Middle frontal gyrus (tissue), 1 donor: Measurements from ENCODE around the gene ABR.
"Not testable (repeated sequence)": the region's sequence is repeated elsewhere in the genome, so short reads cannot be mapped to it uniquely, and the experiment has no call there.

ENCODE experiments used
- DNase-seq: peaks from one replicate; pipeline ENCODE4 v3.0.0-alpha.2; 2015; ENCODE audit warnings: low spot score; ENCODE audit errors: extremely low spot score

Gene ABR

GRCh38 chr17:1121442-1121817 lies 58.4 kb downstream of the ABR start:
- DNase-seq, result not testable (repeated sequence)

DNA sequence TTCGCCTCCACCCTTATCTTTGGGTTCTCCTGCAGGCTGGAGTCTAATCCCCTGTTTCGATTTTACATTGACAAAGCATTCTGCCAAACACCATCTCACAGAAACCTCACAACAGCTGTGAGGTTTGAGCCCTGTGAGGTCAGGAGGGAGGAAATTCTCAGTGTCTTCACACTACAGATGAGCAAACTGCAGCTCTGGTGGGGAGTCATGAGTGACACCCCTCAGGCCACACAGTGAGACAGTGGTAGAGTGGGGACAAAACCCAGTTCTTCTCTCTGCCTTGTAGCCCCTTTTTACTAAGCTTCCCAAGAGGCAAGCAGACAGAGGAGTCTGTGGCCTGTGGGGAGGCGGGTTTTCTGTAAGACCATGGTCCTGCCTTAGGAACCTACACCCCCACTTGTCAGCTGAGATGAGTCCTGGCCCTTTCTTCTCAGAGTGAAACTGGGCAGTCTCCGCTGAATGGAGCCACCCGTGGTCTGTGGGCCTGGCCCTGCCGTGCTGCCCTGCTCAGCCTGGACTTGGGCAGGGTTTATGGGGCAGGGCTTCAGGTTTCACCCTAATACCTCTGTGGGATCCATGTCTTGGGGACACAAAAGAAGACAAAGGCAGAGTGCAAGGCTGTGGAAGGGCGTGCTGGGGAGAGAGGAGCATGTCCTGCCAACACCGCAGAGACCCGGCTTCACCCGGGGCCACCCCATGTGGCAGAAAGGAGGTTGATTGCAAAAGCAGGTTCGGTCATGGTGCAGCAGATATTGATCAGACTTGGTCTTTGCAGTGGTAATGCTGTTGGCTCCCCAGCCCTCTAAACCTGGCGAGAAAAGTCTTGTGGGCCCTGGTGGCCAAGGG lies 59.0 kb downstream of the ABR start:
- DNase-seq, result no peak

GRCh38 chr17:1119924-1120323 lies 59.9 kb downstream of the ABR start:
- DNase-seq, result no peak

DNA sequence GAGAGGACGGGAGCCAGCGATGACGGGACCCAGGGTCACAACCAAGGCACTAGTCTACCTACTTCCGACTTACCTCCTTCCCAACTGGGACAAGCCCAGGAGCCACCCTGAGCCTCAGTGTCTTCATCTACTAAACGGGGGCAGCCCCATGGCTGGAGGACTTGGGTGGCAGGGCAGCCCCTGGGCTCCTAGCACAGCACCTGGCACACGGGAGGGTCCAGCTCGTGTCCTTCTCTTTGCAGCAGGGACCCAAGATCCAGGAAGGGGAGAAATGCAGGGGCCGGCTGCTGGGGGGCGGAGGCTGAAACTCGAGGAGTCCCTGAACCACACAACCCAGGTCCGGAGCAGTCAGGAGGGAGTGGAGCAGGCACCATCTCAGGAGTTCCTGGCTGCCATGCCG lies 63.2 kb downstream of the ABR start:
- DNase-seq, result no peak

DNA sequence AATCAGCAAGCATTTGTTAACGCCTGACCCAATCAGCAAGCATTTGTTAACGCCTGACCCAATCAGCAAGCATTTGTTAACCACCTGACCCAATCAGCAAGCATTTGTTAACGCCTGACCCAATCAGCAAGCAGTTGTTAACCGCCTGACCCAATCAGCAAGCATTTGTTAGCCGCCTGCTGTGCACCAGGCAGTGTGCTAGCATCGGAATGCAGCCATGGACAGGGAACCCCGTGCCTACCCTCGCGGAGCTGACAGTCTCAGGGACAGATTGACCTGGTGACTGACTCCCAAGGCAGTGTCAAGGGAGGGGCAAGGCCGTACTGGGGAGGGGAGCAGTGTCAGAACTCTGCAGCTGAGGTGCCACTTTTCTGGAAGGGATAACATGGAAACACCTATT lies 66.9 kb downstream of the ABR start:
- no peak for DNase-seq

DNA sequence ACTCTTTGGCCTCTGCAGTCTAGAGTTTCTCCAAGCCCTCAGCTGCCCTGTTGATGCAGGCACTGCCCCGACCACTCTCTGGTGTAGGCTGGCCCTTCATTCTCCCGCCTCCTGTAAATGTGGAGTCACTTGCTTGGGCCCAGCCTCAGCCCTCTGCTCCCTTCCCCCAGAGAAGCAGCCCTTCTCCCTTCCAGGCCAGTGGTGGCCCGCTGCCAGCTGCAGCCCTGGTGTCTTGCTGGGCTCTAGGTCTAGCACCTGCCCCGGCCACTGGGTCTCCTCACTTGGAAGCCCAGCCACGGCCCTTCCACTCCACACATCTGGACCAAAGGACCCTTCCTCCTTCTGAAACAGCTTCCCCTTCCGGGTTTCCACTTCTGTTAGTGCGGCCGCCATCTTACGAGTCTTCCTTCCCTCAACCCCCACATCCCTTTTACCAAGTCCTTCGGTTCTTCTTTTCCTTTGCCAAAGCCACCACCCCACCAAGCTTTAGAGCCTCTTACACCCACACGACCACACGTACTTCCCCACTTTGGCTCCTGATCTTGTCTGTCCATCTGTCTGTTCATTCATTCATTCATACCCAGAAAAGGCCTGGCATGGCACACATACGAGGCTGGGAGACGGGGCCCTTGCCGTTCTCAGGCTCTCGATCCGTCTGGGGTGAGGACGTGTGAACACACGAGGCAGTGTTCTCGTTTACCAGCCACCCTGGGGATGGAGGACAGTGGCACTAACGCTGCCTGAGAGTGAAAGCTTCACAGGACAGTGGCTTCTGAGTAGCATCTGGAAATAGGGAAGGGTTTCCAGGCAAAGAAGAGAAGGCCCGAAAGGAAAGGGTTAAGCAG lies 68.0 kb downstream of the ABR start:
- no peak for DNase-seq

GRCh38 chr17:1110862-1111598 lies 68.8 kb downstream of the ABR start:
- no peak for DNase-seq

- no peak for DNase-seq
Measured at GRCh38 chr17:1110541-1110861, 69.3 kb downstream of the ABR start.

DNA sequence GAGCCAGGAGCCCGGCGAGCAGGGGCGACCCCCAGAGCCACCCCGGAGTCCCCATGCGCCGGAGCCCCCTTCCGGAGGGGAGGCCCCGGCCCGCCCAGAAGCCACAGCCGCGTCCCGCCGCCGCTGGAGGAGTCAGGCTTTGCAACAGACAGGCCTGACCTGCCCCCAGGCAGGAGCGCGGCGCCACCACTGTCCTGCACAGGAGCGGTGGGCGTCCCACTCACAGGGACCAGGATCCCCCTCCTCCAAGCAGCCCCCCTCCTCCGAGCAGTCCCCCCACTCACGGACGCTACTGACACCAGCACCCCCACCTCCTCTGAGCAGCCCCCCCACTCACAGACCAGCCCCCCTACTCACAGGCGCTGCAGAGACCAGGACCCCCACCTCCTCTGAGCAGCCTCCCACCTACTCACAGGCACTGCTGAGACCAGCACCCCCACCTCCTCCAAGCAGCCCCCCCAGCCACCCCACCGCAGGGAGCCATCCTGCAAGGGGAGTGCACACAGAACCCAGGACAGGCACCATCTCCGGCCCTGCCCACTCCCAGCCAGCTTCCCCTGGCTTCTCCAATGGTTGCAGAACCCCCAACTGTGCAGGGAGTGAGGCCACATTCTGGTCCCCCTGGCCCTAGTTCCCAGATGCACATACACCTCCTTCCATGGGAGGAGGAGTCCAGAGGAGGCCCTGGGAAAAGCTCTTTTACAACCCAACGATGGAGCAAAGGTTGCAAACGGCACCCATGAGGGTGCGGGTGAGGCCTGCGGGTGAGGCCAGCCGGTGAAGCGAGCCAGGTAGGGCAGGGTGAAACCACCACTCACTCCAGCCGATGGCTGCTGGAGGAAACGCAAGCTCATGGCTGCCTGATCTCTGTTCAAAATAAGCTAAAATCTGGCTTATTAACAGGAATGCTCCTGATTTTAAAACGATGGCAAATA lies 69.9 kb downstream of the ABR start:
- no peak for DNase-seq

GRCh38 chr17:1108765-1109605 lies 70.8 kb downstream of the ABR start:
- DNase-seq, result no peak

- DNase-seq, result no peak
Measured at GRCh38 chr17:1108478-1108764, 71.4 kb downstream of the ABR start.

- no peak for DNase-seq
Measured at GRCh38 chr17:1107777-1108477, 71.9 kb downstream of the ABR start.

- DNase-seq, result no peak
Measured at GRCh38 chr17:1107083-1107776, 72.6 kb downstream of the ABR start.

- DNase-seq, result no peak
Measured at GRCh38 chr17:1104222-1104621, 75.6 kb downstream of the ABR start.

GRCh38 chr17:1100382-1100781 lies 79.4 kb downstream of the ABR start:
- DNase-seq, result no peak

- no peak for DNase-seq
Measured at GRCh38 chr17:1099242-1099641, 80.5 kb downstream of the ABR start.

DNA sequence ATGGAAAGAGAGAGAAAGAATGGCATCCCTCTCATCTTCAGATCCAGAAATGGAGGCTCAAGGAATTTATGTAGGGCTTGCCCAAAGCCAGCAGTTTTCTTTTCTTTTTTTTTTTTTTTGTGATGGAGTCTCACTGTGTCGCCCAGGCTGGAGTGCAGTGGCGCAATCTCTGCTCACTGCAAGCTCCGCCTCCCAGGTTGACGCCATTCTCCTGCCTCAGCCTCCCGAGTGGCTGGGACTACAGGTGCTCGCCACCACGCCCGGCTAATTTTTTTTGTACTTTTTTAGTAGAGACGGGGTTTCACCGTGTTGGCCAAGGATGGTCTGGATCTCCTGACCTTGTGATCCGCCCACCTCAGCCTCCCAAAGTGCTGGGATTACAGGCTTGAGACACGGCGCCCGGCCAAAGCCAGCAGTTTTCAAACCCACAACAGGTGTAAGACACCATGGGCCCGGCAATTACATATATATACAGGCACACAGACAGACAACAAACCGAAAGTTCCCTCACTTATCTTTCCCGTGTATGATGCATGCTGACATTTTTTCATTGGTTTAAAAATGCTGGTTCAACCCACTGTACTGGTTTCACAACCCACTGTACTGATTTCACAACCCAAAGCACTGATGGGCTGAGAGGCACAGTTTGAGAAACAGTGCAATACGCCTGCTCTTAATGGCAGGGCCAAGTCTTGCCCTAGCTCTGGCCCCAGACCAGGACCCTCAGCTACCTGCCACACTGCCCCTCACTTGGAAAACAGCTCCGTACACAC lies 81.6 kb downstream of the ABR start:
- DNase-seq, result not testable (repeated sequence)

GRCh38 chr17:1096215-1096614 lies 83.6 kb downstream of the ABR start:
- DNase-seq, result no peak
